WTC11 (cell line): ENCODE measurements around the gene CARM1.

Experiments
- CBFB ChIP-seq: sonication (generic); formaldehyde crosslinking; IDR thresholded peaks from 2 replicates; pipeline ENCODE4 v1.8.1; 2022; ENCODE audit warnings: mild to moderate bottlenecking, low read depth, missing genetic modification reagents
- JAZF1 ChIP-seq: fragments of 250-450 bp; sonication (Bioruptor Pico); IDR thresholded peaks from 2 replicates; pipeline ENCODE4 v1.9.0; 2021; ENCODE audit warnings: moderate library complexity, mild to moderate bottlenecking, inconsistent platforms
- MXD4 ChIP-seq: fragments of 250-450 bp; sonication (Bioruptor Pico); IDR thresholded peaks from 2 replicates; pipeline ENCODE4 v1.8.0; 2021; ENCODE audit warnings: mild to moderate bottlenecking, moderate library complexity, borderline replicate concordance
- SOX15 ChIP-seq: fragments of 250-450 bp; sonication (Bioruptor Pico); IDR thresholded peaks from 2 replicates; pipeline ENCODE4 v1.9.0; 2021; ENCODE audit warnings: mild to moderate bottlenecking
- ZNF138 ChIP-seq: sonication (generic); formaldehyde crosslinking; conservative IDR thresholded peaks from 2 replicates; pipeline ENCODE4 v1.8.1; 2022; ENCODE audit warnings: mild to moderate bottlenecking, moderate library complexity, missing genetic modification reagents
- TF ChIP-seq, protein P1 (sequence below): fragments of 200-600 bp; IDR thresholded peaks from 2 replicates; pipeline ENCODE4 v1.8.0; 2022; ENCODE audit warnings: antibody characterized with exemption

- no peak for TF ChIP-seq JAZF1 (CRISPR knock-in tag)
- TF ChIP-seq CBFB (CRISPR knock-in tag), result no peak
- TF ChIP-seq, protein P1, sequence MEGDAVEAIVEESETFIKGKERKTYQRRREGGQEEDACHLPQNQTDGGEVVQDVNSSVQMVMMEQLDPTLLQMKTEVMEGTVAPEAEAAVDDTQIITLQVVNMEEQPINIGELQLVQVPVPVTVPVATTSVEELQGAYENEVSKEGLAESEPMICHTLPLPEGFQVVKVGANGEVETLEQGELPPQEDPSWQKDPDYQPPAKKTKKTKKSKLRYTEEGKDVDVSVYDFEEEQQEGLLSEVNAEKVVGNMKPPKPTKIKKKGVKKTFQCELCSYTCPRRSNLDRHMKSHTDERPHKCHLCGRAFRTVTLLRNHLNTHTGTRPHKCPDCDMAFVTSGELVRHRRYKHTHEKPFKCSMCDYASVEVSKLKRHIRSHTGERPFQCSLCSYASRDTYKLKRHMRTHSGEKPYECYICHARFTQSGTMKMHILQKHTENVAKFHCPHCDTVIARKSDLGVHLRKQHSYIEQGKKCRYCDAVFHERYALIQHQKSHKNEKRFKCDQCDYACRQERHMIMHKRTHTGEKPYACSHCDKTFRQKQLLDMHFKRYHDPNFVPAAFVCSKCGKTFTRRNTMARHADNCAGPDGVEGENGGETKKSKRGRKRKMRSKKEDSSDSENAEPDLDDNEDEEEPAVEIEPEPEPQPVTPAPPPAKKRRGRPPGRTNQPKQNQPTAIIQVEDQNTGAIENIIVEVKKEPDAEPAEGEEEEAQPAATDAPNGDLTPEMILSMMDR, result no peak
- TF ChIP-seq ZNF138 (CRISPR knock-in tag), result no peak
- TF ChIP-seq MXD4 (CRISPR knock-in tag), result no peak
- no peak for TF ChIP-seq SOX15 (CRISPR knock-in tag)
Measured at GRCh38 chr19:10852098-10852800, 19.1 kb upstream of the CARM1 start.
